Measurements from ENCODE around the gene FLNC.

Gene FLNC, protein sequence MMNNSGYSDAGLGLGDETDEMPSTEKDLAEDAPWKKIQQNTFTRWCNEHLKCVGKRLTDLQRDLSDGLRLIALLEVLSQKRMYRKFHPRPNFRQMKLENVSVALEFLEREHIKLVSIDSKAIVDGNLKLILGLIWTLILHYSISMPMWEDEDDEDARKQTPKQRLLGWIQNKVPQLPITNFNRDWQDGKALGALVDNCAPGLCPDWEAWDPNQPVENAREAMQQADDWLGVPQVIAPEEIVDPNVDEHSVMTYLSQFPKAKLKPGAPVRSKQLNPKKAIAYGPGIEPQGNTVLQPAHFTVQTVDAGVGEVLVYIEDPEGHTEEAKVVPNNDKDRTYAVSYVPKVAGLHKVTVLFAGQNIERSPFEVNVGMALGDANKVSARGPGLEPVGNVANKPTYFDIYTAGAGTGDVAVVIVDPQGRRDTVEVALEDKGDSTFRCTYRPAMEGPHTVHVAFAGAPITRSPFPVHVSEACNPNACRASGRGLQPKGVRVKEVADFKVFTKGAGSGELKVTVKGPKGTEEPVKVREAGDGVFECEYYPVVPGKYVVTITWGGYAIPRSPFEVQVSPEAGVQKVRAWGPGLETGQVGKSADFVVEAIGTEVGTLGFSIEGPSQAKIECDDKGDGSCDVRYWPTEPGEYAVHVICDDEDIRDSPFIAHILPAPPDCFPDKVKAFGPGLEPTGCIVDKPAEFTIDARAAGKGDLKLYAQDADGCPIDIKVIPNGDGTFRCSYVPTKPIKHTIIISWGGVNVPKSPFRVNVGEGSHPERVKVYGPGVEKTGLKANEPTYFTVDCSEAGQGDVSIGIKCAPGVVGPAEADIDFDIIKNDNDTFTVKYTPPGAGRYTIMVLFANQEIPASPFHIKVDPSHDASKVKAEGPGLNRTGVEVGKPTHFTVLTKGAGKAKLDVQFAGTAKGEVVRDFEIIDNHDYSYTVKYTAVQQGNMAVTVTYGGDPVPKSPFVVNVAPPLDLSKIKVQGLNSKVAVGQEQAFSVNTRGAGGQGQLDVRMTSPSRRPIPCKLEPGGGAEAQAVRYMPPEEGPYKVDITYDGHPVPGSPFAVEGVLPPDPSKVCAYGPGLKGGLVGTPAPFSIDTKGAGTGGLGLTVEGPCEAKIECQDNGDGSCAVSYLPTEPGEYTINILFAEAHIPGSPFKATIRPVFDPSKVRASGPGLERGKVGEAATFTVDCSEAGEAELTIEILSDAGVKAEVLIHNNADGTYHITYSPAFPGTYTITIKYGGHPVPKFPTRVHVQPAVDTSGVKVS (N-terminal part only)

GRCh38 chr7:128830231-128831177 lies at the start of gene FLNC:
Gene FLNC, plus strand, starts transcription at chr7:128830406. Its CDS starts 232 bp downstream, at chr7:128830638.
- no peak for DNase-seq

DNA sequence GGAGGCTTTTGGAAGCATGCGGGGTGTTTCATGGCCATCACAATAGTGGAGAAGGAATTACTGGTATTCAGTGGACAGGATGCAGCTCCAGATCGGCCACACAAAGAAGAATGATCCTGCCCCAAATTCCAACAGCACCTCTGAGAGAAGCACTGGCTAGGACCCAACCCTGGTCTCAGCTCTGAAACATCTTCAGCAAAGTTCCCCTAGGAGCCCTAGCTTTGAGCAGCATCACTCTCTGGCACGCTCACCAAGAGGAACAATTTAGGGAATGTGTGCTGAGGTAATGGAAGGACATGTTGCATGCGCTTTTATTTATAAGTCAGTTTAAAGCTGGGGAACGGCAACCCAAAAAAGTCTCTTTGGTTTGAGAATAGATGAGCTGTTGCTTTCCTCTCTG lies 49.1 kb upstream of the FLNC start:
- no peak for DNase-seq

- no peak for DNase-seq
Measured at GRCh38 chr7:128781851-128782250, 48.4 kb upstream of the FLNC start.

GRCh38 chr7:128783143-128783861 lies 46.9 kb upstream of the FLNC start:
- DNase-seq, result peak; percentile 16 to 45

GRCh38 chr7:128785738-128786137 lies 44.5 kb upstream of the FLNC start:
- no peak for DNase-seq

- DNase-seq, result no peak
Measured at GRCh38 chr7:128788446-128789412, 41.5 kb upstream of the FLNC start.

DNA sequence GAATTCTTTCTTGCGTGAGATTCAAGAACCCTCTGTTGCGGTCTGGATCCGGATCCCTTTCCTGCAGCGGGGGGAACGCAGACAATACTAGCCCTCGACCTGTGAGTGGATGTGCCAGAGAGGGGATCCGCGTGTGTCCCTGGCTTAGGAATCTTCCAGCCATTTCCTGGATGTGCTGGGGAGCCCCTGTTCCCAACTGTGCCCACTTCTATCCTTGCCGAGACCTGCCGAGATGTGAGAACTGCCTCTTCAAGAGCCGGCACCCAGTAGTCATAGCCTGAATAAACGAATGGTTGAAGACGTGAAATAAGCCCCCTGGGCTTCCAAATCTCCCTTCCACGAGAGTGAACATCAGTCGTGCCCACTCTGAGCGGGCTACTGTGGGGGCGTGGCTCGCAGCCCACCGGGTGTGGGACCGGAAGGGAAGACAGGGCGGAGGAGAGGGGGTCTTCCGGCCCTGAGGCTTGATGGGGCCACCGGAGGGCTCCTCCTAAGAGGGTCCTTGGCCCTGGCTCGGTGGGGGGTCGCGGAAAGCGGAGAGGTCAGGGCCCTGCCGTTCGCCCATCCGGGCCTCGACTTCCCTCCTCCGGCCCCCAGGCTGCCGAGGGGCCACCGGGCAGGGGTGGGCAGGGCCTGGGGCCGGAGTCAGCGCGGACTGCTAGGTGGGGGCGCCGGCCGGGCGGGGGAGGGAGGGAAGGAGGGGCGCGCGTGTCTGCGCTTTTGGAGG lies 39.7 kb upstream of the FLNC start:
- DNase-seq, result no peak

- peak in 1 of 2 donors; percentile 65 for DNase-seq
Measured at GRCh38 chr7:128791121-128791971, 38.9 kb upstream of the FLNC start, which contains the start of gene CCDC136. Gene CCDC136, plus strand, starts transcription at chr7:128791968. Its CDS starts 444 bp downstream, at chr7:128792412.

DNA sequence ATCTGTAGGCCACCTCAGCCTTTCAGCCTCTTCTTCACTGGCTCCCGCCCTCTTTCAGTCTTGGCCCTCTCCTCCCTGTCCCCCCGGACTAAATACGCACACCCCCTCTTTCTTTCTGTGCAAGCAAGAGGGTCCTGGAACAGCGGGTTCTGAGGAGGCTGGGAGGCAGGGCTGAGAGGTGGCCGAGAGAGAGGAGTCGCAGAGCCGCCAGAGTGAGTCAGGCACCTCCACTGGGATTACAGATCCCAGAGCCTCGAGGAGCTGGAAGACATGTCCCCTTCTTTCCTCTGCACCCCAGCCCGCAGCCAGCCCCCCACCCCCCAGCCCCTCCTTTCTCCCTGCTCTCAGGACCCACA lies 38.3 kb upstream of the FLNC start:
- DNase-seq, result no peak

GRCh38 chr7:128792471-128793180 lies 37.6 kb upstream of the FLNC start:
- no peak for DNase-seq

GRCh38 chr7:128793181-128793547 lies 37.0 kb upstream of the FLNC start:
- no peak for DNase-seq

DNA sequence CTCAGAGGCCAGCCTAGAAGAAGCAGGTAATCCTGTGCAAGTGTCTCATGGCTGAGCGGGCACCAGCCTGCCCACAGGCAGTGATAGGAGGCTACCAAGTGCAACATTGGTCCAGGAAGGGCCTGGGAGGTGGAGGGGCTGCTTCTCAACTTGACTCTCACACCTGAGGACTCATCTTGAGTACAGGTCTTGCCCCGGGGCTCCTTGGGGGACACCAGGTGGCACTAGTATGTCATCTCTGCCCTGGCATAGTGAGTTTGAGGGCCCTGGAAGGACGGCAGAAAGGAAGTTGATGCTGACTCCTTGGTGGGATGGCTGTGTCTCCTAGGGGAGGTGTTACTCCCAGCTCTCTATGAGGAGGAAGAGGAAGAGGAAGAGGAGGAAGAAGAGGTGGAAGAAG lies 36.2 kb upstream of the FLNC start:
- DNase-seq, result no peak

GRCh38 chr7:128794436-128794835 lies 35.8 kb upstream of the FLNC start:
- no peak for DNase-seq

DNA sequence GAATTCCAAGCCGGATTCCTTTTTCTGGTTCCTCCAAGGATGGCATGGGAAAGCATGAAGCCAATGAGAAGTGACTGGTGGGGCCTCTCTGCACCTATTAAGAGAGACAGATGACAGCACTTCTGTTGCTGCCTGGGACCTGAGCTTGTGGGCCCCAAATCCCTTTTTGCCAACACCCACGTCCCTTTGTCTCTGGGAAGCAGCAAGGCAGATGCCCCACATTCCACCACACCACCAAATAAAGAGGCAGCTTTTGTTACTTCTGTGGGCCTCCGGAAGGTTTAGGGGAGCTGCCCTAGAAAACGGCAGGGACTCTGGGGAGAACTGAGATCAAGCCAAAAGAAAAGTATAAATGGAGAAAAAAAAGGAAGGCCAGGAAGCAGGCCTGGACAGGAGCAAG lies 35.1 kb upstream of the FLNC start:
- DNase-seq, result no peak

- no peak for DNase-seq
Measured at GRCh38 chr7:128796327-128796726, 33.9 kb upstream of the FLNC start.

- no peak for DNase-seq
Measured at GRCh38 chr7:128799451-128799850, 30.8 kb upstream of the FLNC start.

- no peak for DNase-seq
Measured at GRCh38 chr7:128800567-128800966, 29.6 kb upstream of the FLNC start.

GRCh38 chr7:128801003-128801402 lies 29.2 kb upstream of the FLNC start:
- no peak for DNase-seq
